Psoas muscle (tissue), 8 donors: ENCODE results near the gene SLAMF9. TPM values are rescaled to one million over a fixed set of nuclear protein-coding genes. Genes with fewer than 3 reads are reported as not detected.

Experiments
- ATAC-seq, 4 donors: fragments of 200-7000 bp; cut with Tn5 transposase; one replicate each; pipeline ENCODE4 v1.9.1; 2020; ENCODE audit warnings: moderate library complexity in 3 of 4, mild to moderate bottlenecking in 2 of 4
- DNase-seq, 2 donors: peaks; one replicate each; pipeline ENCODE4 v3.0.0-alpha.2; 2020
- H3K27ac ChIP-seq: fragments of 200-600 bp; one replicate; pipeline ENCODE4 v1.8.0; 2022
- H3K27me3 ChIP-seq, 3 donors: fragments of 200-600 bp in 1 of 3; one replicate each; pipeline versions ENCODE4 v1.6.1 to v1.8.0; 2013 to 2022; ENCODE audit warnings: low read length in 2 of 3, mild to moderate bottlenecking in 2 of 3, moderate library complexity in 1 of 3; ENCODE audit not compliant: insufficient read depth in 3 of 3
- H3K36me3 ChIP-seq, 2 donors: fragments of 200-600 bp in 1 of 2; one replicate each; pipeline versions ENCODE4 v1.6.1 to v1.8.0; 2013 to 2022; ENCODE audit warnings: low read depth in 1 of 2, mild to moderate bottlenecking in 1 of 2, moderate library complexity in 1 of 2; ENCODE audit not compliant: insufficient read depth in 1 of 2
- H3K4me1 ChIP-seq: fragments of 200-600 bp; one replicate; pipeline ENCODE4 v1.8.0; 2022
- H3K4me3 ChIP-seq: fragments of 200-600 bp; one replicate; pipeline ENCODE4 v1.8.0; 2022; ENCODE audit warnings: mild to moderate bottlenecking
- H3K9me3 ChIP-seq: fragments of 200-600 bp; one replicate; pipeline ENCODE4 v1.8.0; 2022
- CTCF ChIP-seq: fragments of 200-600 bp; IDR thresholded peaks from one replicate; pipeline ENCODE4 v1.8.0; 2022; ENCODE audit warnings: antibody characterized with exemption
- WGBS, 3 donors: extraction: QIAGEN DNeasy Blood & Tissue Kit; methylation state at CpG; one replicate each; pipeline versions ENCODE4 v1.1.6 to v1.1.7; 2013; 5-methylcytosine and 5-hydroxymethylcytosine counted together
- intact Hi-C, 2 donors: fragments of 100-400 bp; cut with DNase I; formaldehyde crosslinking; loops; one replicate each; pipeline versions ENCODE4 v1.11.0 to v1.14.2; 2022
- polyA plus RNA-seq, 3 donors: library from polyadenylated mRNA; stranded (reverse); fragments of 200-250 nt; gene quantifications; one replicate each; pipeline ENCODE4 v1.2.3, GENCODE V29; 2013
- total RNA-seq, 4 donors: library from RNA; stranded (reverse); fragmentation: NEBNext Ultra II Directional in 2 of 4; extraction: Animal tissue kit (Norgen Biotek cat#: 25700) in 2 of 4; gene quantifications; one replicate each; pipeline versions ENCODE4 v1.2.1 to v1.2.4, GENCODE V29; 2021 to 2023
- donor health status: healthy with polysubstance abuse.
- donor health status: DM: no; HTN: no; CAD: no; lungs with moderate emphysema.
- donor health status: Bipolar disorder and iron deficiency.
- donor health status: healthy.
- donor health status: DM: yes; HTN: yes; CAD: no.
- donor health status: DM: no; HTN: no; CAD: no.
- donor health status: DM: no; HTN: no; CAD: no.
- donor health status: DM: yes; HTN: yes; CAD: no.

Gene SLAMF9
- total and polyA plus RNA-seq, 7 donors: not detected

- Histone ChIP-seq H3K27ac (no peak overlapping the region), H3K36me3 (no peaks in the 10 kb centered on the region), H3K27me3 (peaks cover 0 to 7% (median 0%) of the 10 kb centered on the region in 3 donors), H3K9me3 (no peaks in the 10 kb centered on the region), H3K4me1 (no peaks in the 10 kb centered on the region), H3K4me3 (no peak overlapping the region)
- 74 to 91% (median 91%) methylated on average over 3 of the region's 3 CpGs for WGBS, 3 donors
- no peak for ATAC-seq
- no peak for TF ChIP-seq CTCF
- no peak for DNase-seq
- intact Hi-C loops: no loop called here
Measured at GRCh38 chr1:159989581-159989980, 35.5 kb upstream of the SLAMF9 start.

GRCh38 chr1:159988006-159988405 is 34.0 kb upstream of the SLAMF9 start:
- Histone ChIP-seq H3K27ac (no peak overlapping the region), H3K4me3 (no peak overlapping the region), H3K27me3 (peaks cover 0 to 12% (median 0%) of the 10 kb centered on the region in 3 donors), H3K36me3 (no peaks in the 10 kb centered on the region), H3K4me1 (no peaks in the 10 kb centered on the region), H3K9me3 (no peaks in the 10 kb centered on the region)
- no peak for ATAC-seq
- 68 to 79% (median 73%) methylated on average over 1 of the region's 1 CpG for WGBS, 3 donors
- DNase-seq: no peak
- intact Hi-C loops: no loop called here
- TF ChIP-seq CTCF: no peak

GRCh38 chr1:159987186-159987585 is 33.1 kb upstream of the SLAMF9 start:
- intact Hi-C loops: no loop called here
- DNase-seq (no peak), ATAC-seq (no peak)
- no peak overlapping the region for H3K4me3 ChIP-seq
- 62 to 71% (median 65%) methylated on average over 4 of the region's 4 CpGs for WGBS, 3 donors
- no peak for TF ChIP-seq CTCF
- H3K27me3 ChIP-seq: peaks cover 0 to 17% (median 0%) of the 10 kb centered on the region in 3 donors
- H3K36me3 ChIP-seq: no peaks in the 10 kb centered on the region
- no peak overlapping the region for H3K27ac ChIP-seq
- H3K9me3 ChIP-seq: no peaks in the 10 kb centered on the region
- no peaks in the 10 kb centered on the region for H3K4me1 ChIP-seq

- Histone ChIP-seq H3K4me3 (no peak overlapping the region), H3K4me1 (no peaks in the 10 kb centered on the region), H3K9me3 (no peaks in the 10 kb centered on the region), H3K27ac (no peak overlapping the region), H3K27me3 (peaks cover 0 to 24% (median 0%) of the 10 kb centered on the region in 3 donors), H3K36me3 (no peaks in the 10 kb centered on the region)
- intact Hi-C loops: no loop called here
- ATAC-seq (no peak), DNase-seq (no peak)
- 83 to 90% (median 90%) methylated on average over 1 of the region's 1 CpG for WGBS, 3 donors
- TF ChIP-seq CTCF: no peak
Measured at GRCh38 chr1:159986531-159986930, 32.5 kb upstream of the SLAMF9 start.

- Histone ChIP-seq H3K27me3 (peaks cover 0 to 26% (median 0%) of the 10 kb centered on the region in 3 donors), H3K4me3 (no peak overlapping the region), H3K36me3 (no peaks in the 10 kb centered on the region), H3K4me1 (no peaks in the 10 kb centered on the region), H3K9me3 (no peaks in the 10 kb centered on the region), H3K27ac (no peak overlapping the region)
- 69 to 73% (median 72%) methylated on average over 2 of the region's 2 CpGs for WGBS, 3 donors
- TF ChIP-seq CTCF: no peak
- no peak for ATAC-seq
- no peak for DNase-seq
- intact Hi-C loops: no loop called here
Measured at GRCh38 chr1:159986093-159986492, 32.1 kb upstream of the SLAMF9 start.
